HepG2 (cell line): ENCODE measurements around the gene TPPP2. TPM values are rescaled to one million over a fixed set of nuclear protein-coding genes. Genes with fewer than 3 reads are reported as not detected.

Experiments
- CREB1 ChIP-seq, 2 experiments: fragments of 450-650 bp in 1 of 2; IDR thresholded peaks; 2 replicates each; pipeline ENCODE4 v1.6.1; 2016 to 2017; ENCODE audit warnings: control low read depth in 1 of 2, mild to moderate bottlenecking in 1 of 2, missing compliant biosample characterization in 1 of 2, missing genetic modification characterization in 1 of 2
- DRAP1 ChIP-seq: IDR thresholded peaks from 2 replicates; pipeline ENCODE4 v1.6.1; 2016; ENCODE audit warnings: missing genetic modification reagents, missing compliant biosample characterization
- ESRRA ChIP-seq: sonication (generic); formaldehyde crosslinking; IDR thresholded peaks from 2 replicates; pipeline ENCODE4 v1.5.1; 2020; ENCODE audit warnings: mild to moderate bottlenecking, low read depth, missing genetic modification reagents
- HMG20B ChIP-seq: conservative IDR thresholded peaks from 2 replicates; pipeline ENCODE4 v1.6.1; 2016; ENCODE audit warnings: missing genetic modification reagents, missing compliant biosample characterization
- IKZF1 ChIP-seq: fragments of 450-650 bp; IDR thresholded peaks from 2 replicates; pipeline ENCODE4 v1.7.1; 2016
- KDM6A ChIP-seq: IDR thresholded peaks from 2 replicates; pipeline ENCODE4 v1.6.1; 2016; ENCODE audit warnings: low read depth
- KLF9 ChIP-seq: IDR thresholded peaks from 2 replicates; pipeline ENCODE4 v1.6.1; 2016; ENCODE audit warnings: low read depth
- MIER2 ChIP-seq: IDR thresholded peaks from 2 replicates; pipeline ENCODE4 v1.6.1; 2016; ENCODE audit warnings: missing biosample characterization, missing genetic modification reagents
- NR2F2 ChIP-seq: IDR thresholded peaks from 2 replicates; pipeline ENCODE4 v1.6.1; 2012; ENCODE audit warnings: low read depth, inconsistent platforms, borderline replicate concordance
- RNF2 ChIP-seq: fragments of 450-650 bp; conservative IDR thresholded peaks from 2 replicates; pipeline ENCODE4 v1.6.1; 2016; ENCODE audit warnings: low read depth
- SETDB1 ChIP-seq: sonication (generic); formaldehyde crosslinking; IDR thresholded peaks from 2 replicates; pipeline ENCODE4 v1.5.1; 2020; ENCODE audit warnings: missing genetic modification reagents, mild to moderate bottlenecking, borderline replicate concordance
- SP1 ChIP-seq, 2 experiments: fragments of 450-650 bp in 1 of 2; sonication (generic) in 1 of 2; formaldehyde crosslinking in 1 of 2; IDR thresholded peaks; 2 replicates each; pipeline versions ENCODE4 v1.4.0 to v1.6.1; 2016 to 2020; ENCODE audit warnings: missing genetic modification reagents in 1 of 2
- SYNCRIP ChIP-seq: fragments of 200-400 bp; formaldehyde crosslinking; IDR thresholded peaks from 2 replicates; pipeline ENCODE4 v1.6.1; 2018; ENCODE audit warnings: mild to moderate bottlenecking, low read depth, low read length; ENCODE audit not compliant: insufficient read depth
- ZC3H13 ChIP-seq: sonication (generic); formaldehyde crosslinking; IDR thresholded peaks from 2 replicates; pipeline ENCODE4 v1.8.1; 2023; ENCODE audit warnings: mild to moderate bottlenecking, missing genetic modification reagents, moderate library complexity
- ZIK1 ChIP-seq: sonication (generic); formaldehyde crosslinking; IDR thresholded peaks from 2 replicates; pipeline ENCODE4 v1.5.0; 2020; ENCODE audit warnings: mild to moderate bottlenecking, low read depth, missing genetic modification reagents, borderline replicate concordance
- ZNF260 ChIP-seq: sonication (generic); formaldehyde crosslinking; IDR thresholded peaks from 2 replicates; pipeline ENCODE4 v1.4.0; 2020; ENCODE audit warnings: missing genetic modification reagents, low read depth, mild to moderate bottlenecking, borderline replicate concordance
- ZNF496 ChIP-seq: sonication (generic); formaldehyde crosslinking; IDR thresholded peaks from 2 replicates; pipeline ENCODE4 v1.8.1; 2023; ENCODE audit warnings: mild to moderate bottlenecking, moderate library complexity, missing genetic modification reagents; ENCODE audit not compliant: insufficient replicate concordance
- ZNF674 ChIP-seq: sonication (generic); formaldehyde crosslinking; IDR thresholded peaks from 2 replicates; pipeline ENCODE4 v1.5.0; 2020; ENCODE audit warnings: low read depth, mild to moderate bottlenecking, missing genetic modification reagents
- ZSCAN21 ChIP-seq: sonication (generic); formaldehyde crosslinking; IDR thresholded peaks from 2 replicates; pipeline ENCODE4 v1.8.0; 2022; ENCODE audit warnings: mild to moderate bottlenecking, missing genetic modification reagents, moderate library complexity, borderline replicate concordance
- polyA plus RNA-seq, 8 experiments: library from polyadenylated mRNA; depleted of rRNA in 3 of 8; stranded (reverse) in 7 of 8; unstranded in 1 of 8; fragments of >200 nt; fragmentation: Illumina TruSeq in 4 of 8; extraction: Trizol in 4 of 8; gene quantifications; 2 replicates each; pipeline versions ENCODE4 v1.2.1 to v1.2.3, GENCODE V29; 2011 to 2016; ENCODE audit warnings: low read depth in 4 of 8, missing spikeins in 1 of 8, mixed read lengths in 1 of 8; ENCODE audit not compliant: insufficient read depth in 1 of 8
- total RNA-seq, 5 experiments: library from RNA; depleted of rRNA; stranded (reverse); fragments of >200 nt; fragmentation: Illumina TruSeq; extraction: Trizol; gene quantifications; 2 replicates each; pipeline ENCODE4 v1.2.3, GENCODE V29; 2016; ENCODE audit warnings: low read depth in 1 of 5
- TF ChIP-seq, protein P1 (sequence below): sonication (generic); formaldehyde crosslinking; IDR thresholded peaks from 2 replicates; pipeline ENCODE4 v1.4.0; 2020; ENCODE audit warnings: missing genetic modification reagents, borderline replicate concordance
- TF ChIP-seq, protein P2 (sequence below): sonication (generic); formaldehyde crosslinking; IDR thresholded peaks from 2 replicates; pipeline ENCODE4 v1.4.0; 2020; ENCODE audit warnings: mild to moderate bottlenecking, missing genetic modification reagents
- TF ChIP-seq, protein P3 (sequence below): IDR thresholded peaks from 2 replicates; pipeline ENCODE4 v1.6.1; 2016; ENCODE audit warnings: missing compliant biosample characterization, missing genetic modification reagents, borderline replicate concordance
- TF ChIP-seq, protein P4 (sequence below): sonication (generic); formaldehyde crosslinking; IDR thresholded peaks from 2 replicates; pipeline ENCODE4 v1.8.1; 2022; ENCODE audit warnings: low read depth, mild to moderate bottlenecking, missing genetic modification reagents

TPPP2 gene
- total and polyA plus RNA-seq, 2 of the 13 experiments (the other 11 are each of a cell fraction or from before 2014, with no cell fraction given) = 0.58 to 4.2 TPM

GRCh38 chr14:21070610-21071224 is 40.7 kb downstream of the TPPP2 start (continued):
- no peak for TF ChIP-seq ZNF496 (CRISPR knock-in tag)
- no peak; the same call in 1 of the 2 replicates for TF ChIP-seq ZIK1 (CRISPR knock-in tag)
- TF ChIP-seq CREB1 (IDR thresholded peaks at IDR 0.05) = no peak
- TF ChIP-seq CREB1 (CRISPR knock-in tag; IDR thresholded peaks at IDR 0.05) = no peak
- 0 out of 2 replicates have a peak, but pooled peaks have one; percentile 20 for TF ChIP-seq NR2F2
- TF ChIP-seq ZSCAN21 (CRISPR knock-in tag) = 0 out of 2 replicates have a peak, but pooled peaks have one; percentile 8
- no peak for TF ChIP-seq ZNF260 (CRISPR knock-in tag)
- TF ChIP-seq ESRRA = no peak
- no peak for TF ChIP-seq SETDB1
- TF ChIP-seq IKZF1 = no peak
- TF ChIP-seq KDM6A (CRISPR knock-in tag) = no peak
- TF ChIP-seq ZC3H13 (CRISPR knock-in tag) = peak; percentile 14; the same call in 1 of the 2 replicates
- no peak for TF ChIP-seq SP1 (IDR thresholded peaks at IDR 0.05)
- TF ChIP-seq SP1 (CRISPR knock-in tag; IDR thresholded peaks at IDR 0.05) = no peak
- no peak for TF ChIP-seq HMG20B
- TF ChIP-seq, protein P1, sequence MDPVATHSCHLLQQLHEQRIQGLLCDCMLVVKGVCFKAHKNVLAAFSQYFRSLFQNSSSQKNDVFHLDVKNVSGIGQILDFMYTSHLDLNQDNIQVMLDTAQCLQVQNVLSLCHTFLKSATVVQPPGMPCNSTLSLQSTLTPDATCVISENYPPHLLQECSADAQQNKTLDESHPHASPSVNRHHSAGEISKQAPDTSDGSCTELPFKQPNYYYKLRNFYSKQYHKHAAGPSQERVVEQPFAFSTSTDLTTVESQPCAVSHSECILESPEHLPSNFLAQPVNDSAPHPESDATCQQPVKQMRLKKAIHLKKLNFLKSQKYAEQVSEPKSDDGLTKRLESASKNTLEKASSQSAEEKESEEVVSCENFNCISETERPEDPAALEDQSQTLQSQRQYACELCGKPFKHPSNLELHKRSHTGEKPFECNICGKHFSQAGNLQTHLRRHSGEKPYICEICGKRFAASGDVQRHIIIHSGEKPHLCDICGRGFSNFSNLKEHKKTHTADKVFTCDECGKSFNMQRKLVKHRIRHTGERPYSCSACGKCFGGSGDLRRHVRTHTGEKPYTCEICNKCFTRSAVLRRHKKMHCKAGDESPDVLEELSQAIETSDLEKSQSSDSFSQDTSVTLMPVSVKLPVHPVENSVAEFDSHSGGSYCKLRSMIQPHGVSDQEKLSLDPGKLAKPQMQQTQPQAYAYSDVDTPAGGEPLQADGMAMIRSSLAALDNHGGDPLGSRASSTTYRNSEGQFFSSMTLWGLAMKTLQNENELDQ (CRISPR knock-in tag) = no peak
- TF ChIP-seq KLF9 (CRISPR knock-in tag) = 0 out of 2 replicates have a peak, but pooled peaks have one; percentile 36
- TF ChIP-seq, protein P2, sequence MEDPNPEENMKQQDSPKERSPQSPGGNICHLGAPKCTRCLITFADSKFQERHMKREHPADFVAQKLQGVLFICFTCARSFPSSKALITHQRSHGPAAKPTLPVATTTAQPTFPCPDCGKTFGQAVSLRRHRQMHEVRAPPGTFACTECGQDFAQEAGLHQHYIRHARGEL (CRISPR knock-in tag) = no peak; the same call in 1 of the 2 replicates
- TF ChIP-seq, protein P3, sequence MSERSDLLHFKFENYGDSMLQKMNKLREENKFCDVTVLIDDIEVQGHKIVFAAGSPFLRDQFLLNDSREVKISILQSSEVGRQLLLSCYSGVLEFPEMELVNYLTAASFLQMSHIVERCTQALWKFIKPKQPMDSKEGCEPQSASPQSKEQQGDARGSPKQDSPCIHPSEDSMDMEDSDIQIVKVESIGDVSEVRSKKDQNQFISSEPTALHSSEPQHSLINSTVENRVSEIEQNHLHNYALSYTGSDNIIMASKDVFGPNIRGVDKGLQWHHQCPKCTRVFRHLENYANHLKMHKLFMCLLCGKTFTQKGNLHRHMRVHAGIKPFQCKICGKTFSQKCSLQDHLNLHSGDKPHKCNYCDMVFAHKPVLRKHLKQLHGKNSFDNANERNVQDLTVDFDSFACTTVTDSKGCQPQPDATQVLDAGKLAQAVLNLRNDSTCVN (CRISPR knock-in tag) = no peak
- no peak for TF ChIP-seq RNF2
- TF ChIP-seq, protein P4, sequence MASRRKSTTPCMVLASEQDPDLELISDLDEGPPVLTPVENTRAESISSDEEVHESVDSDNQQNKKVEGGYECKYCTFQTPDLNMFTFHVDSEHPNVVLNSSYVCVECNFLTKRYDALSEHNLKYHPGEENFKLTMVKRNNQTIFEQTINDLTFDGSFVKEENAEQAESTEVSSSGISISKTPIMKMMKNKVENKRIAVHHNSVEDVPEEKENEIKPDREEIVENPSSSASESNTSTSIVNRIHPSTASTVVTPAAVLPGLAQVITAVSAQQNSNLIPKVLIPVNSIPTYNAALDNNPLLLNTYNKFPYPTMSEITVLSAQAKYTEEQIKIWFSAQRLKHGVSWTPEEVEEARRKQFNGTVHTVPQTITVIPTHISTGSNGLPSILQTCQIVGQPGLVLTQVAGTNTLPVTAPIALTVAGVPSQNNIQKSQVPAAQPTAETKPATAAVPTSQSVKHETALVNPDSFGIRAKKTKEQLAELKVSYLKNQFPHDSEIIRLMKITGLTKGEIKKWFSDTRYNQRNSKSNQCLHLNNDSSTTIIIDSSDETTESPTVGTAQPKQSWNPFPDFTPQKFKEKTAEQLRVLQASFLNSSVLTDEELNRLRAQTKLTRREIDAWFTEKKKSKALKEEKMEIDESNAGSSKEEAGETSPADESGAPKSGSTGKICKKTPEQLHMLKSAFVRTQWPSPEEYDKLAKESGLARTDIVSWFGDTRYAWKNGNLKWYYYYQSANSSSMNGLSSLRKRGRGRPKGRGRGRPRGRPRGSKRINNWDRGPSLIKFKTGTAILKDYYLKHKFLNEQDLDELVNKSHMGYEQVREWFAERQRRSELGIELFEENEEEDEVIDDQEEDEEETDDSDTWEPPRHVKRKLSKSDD (CRISPR knock-in tag) = no peak
- TF ChIP-seq SYNCRIP = no peak
- no peak for TF ChIP-seq DRAP1 (CRISPR knock-in tag)
- no peak for TF ChIP-seq ZNF674 (CRISPR knock-in tag)
- no peak for TF ChIP-seq MIER2 (CRISPR knock-in tag)
